Left ventricle myocardium superior (tissue), 1 donor: ENCODE results near the gene ARHGAP21. TPM values are rescaled to one million over a fixed set of nuclear protein-coding genes. Genes with fewer than 3 reads are reported as not detected.

Experiments used
- ATAC-seq: fragments of 200-7000 bp; cut with Tn5 transposase; one replicate; pipeline ENCODE4 v1.9.1; 2020; ENCODE audit warnings: mild to moderate bottlenecking, moderate library complexity
- DNase-seq: peaks from one replicate; pipeline ENCODE4 v3.0.0-alpha.2; 2020
- intact Hi-C: fragments of 100-400 bp; cut with micrococcal nuclease; formaldehyde crosslinking; loops from one replicate; pipeline ENCODE4 v1.11.0; 2022
- total RNA-seq: library from RNA; stranded (reverse); fragmentation: NEBNext Ultra II Directional; extraction: Animal tissue kit (Norgen Biotek cat#: 25700); gene quantifications from one replicate; pipeline ENCODE4 v1.2.1, GENCODE V29; 2021
- donor health status: DM: no; HTN: yes; CAD: no; lungs with severe emphysema.

The ARHGAP21 gene
- total RNA-seq, 1 donor from 2014 or later = 57.9 TPM

DNA sequence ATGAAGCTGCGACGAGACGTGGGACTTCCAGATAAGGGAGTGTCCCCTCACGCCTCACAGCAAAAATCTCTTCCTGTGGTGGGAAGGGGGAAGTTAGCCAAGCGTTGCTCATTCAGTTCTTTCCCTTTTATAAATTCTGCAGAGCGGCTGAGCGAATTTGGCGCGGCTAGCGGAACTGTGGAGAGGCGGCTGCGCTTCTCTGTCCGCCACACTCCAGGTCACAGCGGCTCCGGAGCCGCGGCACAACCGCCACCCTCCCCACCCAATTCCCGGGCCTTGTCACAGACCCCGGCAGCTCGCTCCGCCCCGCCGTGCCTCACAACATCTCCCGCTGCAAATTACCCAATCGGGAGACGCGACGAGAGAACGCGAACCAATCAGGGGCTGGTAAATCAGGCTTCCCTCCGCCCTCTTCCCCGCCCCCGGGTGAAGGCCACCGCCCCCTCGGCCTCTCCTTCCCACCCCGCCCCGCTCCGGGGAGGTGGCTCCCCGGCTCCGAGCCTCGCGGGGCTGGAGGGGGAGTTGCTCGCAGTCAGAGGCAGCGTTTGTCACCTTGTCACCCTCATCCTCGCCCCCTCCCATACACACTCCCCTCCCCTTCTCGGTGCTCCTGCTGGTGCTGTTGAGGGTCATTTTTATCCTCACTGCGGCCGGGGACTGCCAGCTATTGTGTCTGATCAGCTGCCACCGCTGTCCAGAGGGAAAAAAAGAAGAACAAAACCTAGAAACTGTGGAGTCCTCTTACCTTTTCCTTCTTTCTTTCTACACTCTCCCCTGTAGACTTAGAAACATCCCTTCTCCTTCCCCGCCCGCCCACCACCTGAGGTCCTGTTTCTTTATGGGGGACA is 918 bp upstream of the ARHGAP21 start:
- intact Hi-C loops = loop anchor here (5.0 to 10.0 kb wide), 2 partner anchors 82 to 360 kb away; no protein-coding TSS in a partner anchor
- DNase-seq (peak; percentile 99), ATAC-seq (peak; percentile 93)

DNA sequence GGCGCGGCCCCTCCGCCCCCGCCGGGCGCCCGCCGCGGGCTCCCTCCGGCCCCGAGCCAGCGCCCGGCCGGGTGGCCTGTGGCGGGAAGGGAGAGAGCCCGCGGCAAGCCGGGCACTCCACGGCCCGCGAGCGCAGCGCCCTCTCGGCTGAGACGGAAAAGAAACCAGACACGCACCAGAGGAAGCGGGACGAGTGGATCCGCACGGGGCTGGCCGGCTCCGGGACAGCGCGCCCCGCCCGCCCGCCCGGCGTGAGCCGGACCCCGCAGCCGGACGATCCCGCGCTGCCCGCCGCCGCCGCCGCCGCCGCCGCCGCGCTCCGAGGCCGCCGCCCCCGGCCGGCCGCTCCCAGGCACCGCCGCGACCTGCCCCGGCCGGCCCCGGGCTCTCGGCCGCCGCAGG is 300 bp downstream of the ARHGAP21 start:
- ATAC-seq (no peak), DNase-seq (no peak)
- intact Hi-C loops = loop anchor here (5.0 to 10.0 kb wide), 2 partner anchors 81 to 361 kb away; no protein-coding TSS in a partner anchor

DNA sequence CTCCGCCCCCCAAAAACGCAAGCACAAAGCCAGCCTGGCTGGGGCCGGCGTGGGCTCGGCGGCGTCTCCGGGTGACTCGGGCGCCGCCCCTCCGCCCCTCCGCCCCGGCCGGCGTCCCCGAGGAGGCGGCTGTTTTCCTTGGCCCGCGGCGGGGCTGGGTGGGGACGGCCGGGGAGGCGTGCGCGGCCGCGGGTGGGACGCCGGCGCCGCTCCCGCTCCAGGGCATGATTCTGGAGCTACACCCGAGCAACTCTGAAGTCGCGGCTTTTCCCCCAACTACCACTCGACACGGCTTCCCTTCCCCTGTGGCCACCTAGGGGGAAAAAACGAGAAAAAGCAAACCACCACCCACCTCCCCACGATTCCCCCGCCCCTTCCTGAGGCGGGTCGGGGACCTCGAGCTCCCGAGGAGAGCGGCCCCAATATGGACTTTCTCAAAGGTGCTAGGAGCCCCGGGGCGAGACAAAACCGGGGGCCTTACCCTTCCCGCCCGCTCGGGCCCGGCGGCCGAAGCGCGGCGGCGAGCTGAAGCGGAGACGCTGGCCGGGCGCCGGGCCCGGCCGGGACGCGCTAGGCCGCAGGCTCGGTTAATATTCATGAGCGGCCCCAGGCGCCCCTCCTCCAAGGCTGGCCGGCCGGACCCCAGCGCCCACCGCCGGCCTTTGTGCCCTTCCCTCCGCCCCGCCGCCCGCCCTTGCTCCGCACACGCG is 856 bp downstream of the ARHGAP21 start:
- DNase-seq (peak; percentile 85), ATAC-seq (peak; percentile 59)
- intact Hi-C loops = loop anchor here (5.0 to 10.0 kb wide), 2 partner anchors 81 to 362 kb away; no protein-coding TSS in a partner anchor

DNA sequence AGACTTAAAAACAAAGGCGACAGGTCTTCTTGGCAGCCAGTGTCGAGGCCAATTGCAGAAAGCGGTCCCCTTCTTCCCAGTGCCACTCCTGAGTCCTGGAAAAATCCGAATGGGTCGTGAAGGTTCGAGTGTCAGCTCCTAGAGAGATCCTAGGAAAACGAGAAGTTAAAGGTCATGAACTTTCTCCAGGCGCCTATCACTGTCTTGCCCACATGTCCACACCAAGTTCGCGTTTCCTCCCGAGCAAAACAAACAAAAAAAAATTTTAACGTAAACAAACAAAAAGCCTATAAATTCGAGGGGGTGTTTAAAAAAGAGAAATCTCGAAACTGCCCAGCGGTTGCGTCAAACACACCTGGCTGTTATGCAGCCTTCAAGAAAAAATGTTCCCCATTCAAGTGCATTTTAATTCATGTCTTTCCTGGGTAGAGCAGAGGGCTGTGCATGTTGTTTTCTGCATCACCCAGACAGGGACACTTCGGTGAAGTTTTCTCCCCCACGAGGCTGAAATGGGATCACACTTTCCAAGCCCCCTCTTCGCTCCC is 1.5 kb downstream of the ARHGAP21 start:
- ATAC-seq (no peak), DNase-seq (no peak)
- intact Hi-C loops = loop anchor here (5.0 to 10.0 kb wide), 2 partner anchors 80 to 363 kb away; no protein-coding TSS in a partner anchor

DNA sequence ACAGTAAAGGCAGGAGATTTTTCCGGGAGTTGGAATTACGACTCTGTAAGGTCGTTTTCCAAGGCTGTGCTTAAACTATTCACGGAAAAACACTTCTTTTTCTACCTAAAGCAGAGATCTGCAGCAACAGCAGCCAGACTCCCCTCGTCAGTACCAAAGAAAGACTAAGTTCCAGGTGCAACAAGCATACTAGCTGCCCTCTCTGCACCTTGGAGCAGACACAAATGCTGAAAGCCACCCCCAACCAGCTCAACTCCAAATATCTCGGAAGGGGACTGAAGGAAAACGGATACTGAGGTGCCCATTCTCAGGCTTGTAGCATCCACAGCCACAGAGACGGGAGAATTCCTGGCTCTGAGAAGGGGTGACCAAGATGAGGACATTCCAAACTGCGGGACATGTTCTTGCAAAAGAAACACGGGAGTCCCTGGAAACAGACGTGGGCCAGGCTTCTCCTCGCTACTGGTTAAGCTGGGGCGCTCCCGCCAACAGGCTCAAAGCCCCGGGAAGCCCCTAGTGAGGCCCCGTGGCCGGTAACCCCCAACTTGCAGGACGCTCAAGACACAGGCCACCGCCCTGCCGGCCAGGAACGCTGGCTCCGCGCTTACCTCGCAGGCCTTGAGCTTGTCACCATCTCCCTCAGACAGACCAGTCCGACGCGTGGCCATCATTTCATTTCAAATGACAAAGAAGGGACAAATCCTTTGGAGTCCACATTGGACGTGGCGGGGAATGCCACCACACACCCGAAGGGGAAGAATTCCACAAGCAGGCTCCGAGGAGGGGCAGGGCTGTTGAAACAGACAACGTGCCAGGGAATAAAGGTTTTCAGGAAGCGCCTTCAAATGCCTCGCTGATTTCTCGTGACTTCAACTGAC is 2.2 kb downstream of the ARHGAP21 start:
- DNase-seq (peak; percentile 52), ATAC-seq (no peak)
- intact Hi-C loops = loop anchor here (5.0 to 10.0 kb wide), 2 partner anchors 79 to 363 kb away; no protein-coding TSS in a partner anchor

DNA sequence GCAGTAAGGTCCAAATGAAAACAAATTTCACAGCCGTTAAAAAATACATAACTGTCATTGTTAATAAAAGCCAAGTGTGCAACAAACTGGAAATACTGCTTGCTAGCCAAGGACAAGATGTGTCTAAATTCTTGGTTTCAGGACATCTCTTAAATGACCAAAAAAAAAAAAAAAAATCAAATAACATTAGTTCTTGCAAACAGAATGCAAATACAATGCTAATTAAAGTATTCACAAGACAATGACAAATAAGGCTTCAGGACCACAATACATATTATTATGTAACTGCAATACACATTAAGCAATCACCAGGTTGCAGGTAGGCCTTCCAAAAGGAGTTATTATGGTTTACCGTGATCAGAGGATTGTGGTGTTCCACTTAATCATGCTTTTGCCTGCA is 3.6 kb downstream of the ARHGAP21 start:
- DNase-seq (no peak), ATAC-seq (no peak)
- intact Hi-C loops = loop anchor here (5.0 to 10.0 kb wide), 2 partner anchors 78 to 365 kb away; no protein-coding TSS in a partner anchor

DNA sequence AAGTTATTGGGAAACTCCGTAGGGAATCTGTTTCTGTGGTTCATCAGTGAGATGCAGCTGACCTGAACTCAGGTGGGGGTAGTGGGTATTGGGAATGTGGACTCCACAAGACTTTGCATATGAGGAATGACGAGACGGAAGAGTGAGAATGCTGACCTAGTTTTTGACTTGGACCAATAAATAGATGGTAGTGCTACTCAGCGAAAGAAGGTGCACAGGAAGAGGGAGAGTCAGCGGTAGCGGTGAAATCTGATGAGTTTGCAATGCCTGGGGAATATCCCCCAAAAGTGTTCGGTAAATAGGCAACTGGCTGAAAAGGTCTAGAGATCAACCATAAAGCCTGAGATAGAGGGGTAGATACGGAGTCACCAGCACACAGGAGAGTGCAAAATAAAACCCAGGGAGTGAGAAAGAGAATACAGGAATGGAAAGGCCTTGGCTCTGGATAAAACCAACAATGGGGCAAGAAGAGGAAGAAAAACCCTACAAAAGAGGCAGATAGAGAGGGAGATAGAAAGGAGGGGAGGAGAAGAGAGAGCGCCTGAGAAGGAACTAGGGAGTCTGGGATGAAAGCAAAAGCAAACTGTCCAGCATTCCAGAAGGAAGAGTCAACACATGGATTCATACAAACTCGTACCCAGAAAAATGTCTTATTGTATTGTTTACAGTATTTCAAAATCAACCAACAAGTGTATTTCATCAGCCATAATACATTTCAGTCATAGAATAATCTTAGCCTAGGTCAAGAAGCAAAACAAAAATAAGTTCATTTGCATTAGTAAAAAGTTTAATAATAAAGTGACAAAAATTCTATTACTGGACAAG is 5.4 kb downstream of the ARHGAP21 start:
- DNase-seq = no peak
- ATAC-seq = no peak
- intact Hi-C loops = no loop called here

DNA sequence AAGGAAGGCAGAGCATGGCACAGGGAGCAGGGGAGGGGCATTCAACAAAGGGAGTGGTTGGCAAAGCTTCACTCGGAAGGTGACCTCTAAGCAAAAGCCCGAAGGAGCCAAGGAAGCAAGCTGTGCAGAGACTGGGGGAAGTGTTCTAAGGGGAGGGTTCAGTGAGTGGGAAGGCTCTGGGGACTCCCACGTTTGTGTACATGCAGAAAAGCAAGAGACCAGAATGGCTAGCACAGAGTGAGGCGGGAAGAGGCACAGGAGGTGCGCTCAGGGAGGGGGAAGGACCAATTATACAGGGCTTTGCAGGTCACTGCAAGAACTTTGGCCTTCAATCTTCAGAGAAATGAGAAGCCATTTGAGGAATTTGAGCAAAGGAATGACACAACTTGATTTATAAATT is 7.4 kb downstream of the ARHGAP21 start:
- intact Hi-C loops = no loop called here
- ATAC-seq = peak; percentile 35
- DNase-seq = no peak

DNA sequence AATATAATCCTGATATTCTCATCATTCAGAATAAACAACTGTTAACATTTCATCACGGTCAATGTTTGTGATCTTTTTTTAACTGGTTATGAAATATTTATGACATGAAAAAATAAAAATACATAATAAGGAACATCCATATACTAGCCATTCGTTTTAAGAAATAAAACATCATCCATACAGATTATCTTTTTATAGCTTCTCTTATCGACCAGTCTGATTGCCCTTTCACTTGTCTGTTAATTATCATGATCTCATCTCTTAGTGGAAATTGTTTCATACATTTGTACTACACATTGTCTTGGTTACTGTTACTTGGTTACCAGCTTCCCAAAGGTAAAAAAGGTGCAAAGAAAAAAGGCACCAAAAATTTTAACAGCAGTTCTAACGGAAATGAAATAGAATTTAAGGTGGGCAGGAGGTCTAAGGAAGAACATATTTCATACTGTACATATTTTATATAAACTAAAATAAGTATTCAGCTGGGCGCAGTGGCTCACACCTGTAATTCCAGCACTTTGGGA is 8.4 kb downstream of the ARHGAP21 start:
- intact Hi-C loops = no loop called here
- ATAC-seq (no peak), DNase-seq (no peak)

DNA sequence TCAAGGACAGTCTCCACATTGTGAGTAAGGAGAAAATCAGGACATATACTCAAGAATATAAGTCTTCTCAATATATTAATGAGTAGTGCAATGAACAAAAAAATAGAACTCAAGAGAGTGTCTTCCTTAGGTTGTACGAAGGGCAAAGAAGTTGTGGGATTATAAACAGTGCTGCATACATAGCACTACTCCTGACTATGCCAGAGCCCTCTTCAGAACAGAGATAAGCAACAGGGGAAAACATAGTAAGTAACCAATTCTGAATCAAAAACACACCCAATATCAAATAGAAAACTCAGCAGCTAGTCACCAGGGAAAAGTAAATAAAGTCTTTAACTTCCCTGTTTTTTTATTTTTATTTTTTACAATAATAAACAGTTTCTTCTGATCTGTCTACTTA is 10.6 kb downstream of the ARHGAP21 start:
- ATAC-seq = peak; percentile 67
- DNase-seq = no peak
- intact Hi-C loops = no loop called here

DNA sequence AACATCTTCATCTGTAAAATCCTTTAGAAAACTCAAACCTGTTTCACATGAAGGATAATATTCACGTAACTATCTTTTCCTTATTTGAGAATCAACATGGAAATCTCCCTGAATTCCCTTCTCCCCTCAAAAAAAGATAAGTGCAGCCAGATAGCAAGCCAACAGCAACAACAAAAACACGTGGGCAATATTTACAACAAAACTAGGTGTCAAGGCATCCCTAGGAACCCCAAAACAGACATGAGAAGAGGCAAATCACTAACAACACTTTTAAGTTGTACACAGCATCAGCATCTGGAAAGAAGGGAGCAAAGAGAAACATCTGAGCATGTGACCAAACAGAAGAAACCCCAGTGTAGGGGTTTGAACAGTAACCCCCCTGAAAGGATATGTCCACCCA is 12.2 kb downstream of the ARHGAP21 start:
- no peak for ATAC-seq
- DNase-seq = no peak
- intact Hi-C loops = no loop called here

DNA sequence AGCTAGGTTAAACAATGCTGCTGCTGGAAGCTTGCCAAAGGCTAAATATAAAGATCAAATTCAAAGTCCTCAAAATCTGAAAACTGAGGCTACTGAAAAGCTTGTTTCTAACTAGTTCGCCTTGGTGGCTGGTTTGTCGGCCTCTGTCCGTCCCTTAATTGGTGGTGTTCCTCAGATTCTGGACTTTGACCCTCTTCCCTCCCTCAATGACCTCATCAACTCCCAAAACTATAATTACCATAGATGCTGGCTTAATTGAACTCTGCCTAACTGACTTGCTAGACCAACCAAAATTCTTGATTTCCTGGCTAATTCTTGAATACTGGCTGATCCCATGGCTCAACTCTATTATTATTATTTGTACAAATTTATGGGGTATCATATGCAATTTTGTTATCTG is 15.6 kb downstream of the ARHGAP21 start:
- no peak for DNase-seq
- ATAC-seq = no peak

DNA sequence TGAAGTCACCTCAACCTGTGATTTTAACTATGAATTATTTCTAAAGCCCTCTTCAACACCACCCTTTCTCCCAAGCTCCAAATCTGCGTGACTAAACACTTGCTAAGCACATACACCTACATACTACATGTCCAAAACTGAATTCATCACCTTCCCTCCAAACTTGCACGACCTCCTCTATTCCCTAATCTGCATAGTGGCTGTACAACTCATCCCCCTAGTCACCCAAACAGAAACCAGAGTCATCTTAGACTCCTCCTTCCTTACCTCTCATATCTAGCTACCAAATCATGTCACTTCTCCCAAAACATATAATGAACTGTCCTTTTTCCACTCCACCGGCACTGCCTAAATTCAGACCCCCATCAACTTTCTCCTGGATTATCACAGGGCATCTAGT is 16.2 kb downstream of the ARHGAP21 start:
- DNase-seq (no peak), ATAC-seq (no peak)
- intact Hi-C loops = no loop called here

More for the DNA sequence above, 15.6 kb downstream of the ARHGAP21 start:
- intact Hi-C loops = no loop called here

DNA sequence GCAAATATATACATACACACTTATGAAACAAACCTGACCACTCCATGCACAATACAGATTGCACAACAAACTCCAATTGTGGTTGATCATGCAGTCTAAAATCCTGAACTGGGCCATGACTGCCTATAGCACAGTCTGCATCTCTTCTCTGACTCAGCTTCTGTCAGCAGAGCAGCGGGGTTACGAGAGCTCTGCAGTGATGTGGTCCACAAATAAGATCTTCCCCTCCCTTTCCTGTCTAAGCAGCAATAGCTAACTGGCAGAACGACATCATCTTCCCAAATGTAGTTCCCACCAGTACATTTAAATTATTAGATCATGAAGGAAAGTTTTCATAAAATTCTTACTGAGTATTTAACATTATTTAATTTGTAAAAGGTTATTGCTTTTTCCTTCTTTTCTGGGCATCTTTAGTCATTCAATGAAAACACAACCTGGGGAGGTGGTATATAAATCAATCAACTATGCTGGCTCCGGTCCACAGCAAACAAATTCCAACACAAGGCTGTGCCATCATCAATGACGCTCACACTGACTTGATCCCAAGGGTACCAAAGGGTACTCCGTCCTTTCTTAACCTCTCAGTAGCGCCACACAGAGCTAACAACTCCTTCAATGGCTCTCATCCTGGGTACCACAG is 17.1 kb downstream of the ARHGAP21 start:
- intact Hi-C loops = no loop called here
- ATAC-seq (peak; percentile 89), DNase-seq (peak; percentile 29)

DNA sequence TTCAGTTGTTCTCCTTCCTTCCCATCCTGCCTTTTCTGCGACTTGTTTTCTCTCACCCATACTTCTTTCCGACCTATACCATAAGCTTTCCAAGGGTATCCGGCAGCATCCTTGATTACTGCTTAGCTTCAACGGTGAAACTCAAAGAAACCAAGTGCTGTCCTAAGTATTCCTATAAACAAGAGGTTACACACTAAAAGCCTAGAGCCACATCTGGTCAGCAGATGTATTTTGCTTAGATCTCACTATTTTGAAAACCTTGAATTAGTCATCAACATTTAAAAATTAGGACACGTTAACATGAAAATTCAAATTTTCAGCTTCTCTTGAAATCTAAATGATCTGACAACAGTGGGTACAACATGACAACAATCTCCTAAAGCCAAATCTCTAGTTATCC is 20.0 kb downstream of the ARHGAP21 start:
- intact Hi-C loops = no loop called here
- ATAC-seq (peak; percentile 29), DNase-seq (no peak)

DNA sequence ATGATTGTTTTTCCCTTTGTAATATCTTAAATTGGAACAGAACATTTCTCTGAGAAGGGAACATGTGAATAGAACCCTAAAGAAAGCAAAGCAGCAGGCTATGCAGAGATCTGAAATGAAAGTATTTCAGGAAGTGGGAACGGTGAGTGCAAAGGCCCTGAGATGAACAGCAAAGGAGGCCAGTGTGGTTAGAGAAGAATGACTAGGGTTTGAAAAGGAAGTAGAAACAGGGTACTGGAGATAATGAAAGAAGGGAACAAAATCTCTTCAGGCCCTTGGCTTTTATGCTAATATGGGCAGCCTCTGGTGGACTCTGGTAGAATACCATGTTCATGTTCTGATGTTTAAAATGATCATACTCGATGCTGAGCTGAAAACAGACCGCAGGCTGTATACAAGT is 22.2 kb downstream of the ARHGAP21 start:
- intact Hi-C loops = no loop called here
- ATAC-seq (no peak), DNase-seq (no peak)

DNA sequence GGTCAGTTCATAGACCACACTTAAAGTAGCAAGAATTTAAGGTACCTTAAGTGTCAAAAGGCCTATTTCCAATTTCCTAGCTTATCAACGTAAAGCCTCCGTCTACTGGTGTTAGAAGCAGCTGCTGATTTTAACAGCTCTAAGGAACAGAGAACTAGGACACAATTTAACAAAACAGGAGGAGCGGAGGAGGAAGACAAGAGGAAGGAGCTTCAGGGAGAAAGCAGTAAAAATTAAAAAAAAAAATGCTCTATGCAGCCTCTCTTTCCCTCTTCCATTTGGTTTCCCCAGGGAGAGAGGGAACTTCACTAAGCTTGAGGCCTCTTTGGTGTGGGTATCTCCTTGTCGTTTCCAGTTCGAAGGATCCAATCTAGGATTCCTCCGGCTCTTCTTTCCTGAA is 22.7 kb downstream of the ARHGAP21 start:
- no peak for ATAC-seq
- intact Hi-C loops = no loop called here

More for the DNA sequence above, 22.7 kb downstream of the ARHGAP21 start:
- no peak for DNase-seq
